ENCODE measurements around the gene RMND1. TPM values are rescaled to one million over a fixed set of nuclear protein-coding genes. Genes with fewer than 3 reads are reported as not detected.

Gene RMND1
- total RNA-seq, 1 experiment from 2014 or later: 39.1 TPM

DNA sequence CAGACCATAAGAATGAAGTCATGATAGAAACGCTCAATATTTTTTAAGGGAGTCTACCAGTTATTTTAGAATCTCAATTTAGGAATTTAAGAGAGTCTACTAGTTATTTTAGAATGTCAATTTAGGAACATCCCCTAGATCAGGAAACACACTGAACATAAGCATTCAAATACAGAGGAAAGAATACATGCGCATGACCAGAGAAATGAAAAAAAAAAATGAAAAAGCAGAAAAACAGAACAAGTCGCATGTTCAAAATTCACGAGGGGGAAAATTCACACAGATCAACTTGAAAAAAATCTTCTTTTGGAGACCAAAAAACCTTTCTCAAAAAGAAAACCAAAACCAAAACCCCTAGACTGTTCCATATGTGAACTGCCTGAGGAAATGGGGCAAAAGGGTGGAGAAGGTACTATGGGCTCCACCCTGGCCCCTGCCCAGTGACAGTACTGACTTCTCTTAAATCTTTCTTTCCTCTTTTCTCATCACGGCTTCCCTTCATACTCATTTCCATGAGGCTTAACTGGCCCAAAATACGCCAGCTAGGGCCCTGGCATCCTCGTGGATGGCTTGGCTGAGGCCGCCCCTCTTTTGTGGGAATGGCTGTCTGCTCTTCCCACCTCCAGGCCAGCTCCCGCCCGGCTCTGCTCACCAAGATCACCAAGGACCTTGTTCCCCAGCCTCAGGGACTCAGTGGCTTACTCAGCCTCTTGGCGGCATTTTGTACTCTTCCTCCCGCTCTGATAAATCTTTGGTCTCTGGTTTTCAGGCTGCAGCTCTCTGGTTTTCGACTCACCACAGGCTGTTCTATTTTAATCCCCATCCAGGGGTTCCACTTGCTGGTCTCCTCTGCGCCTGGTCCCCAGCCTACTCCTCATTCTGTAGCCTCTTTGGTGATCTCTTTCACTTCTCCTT lies 71.7 kb downstream of the RMND1 start:
- no peak for DNase-seq
- no peaks in the 10 kb centered on the region for H3K27me3 ChIP-seq (replicated peaks; ENCODE audit: control insufficient read depth, insufficient read depth, low read length)
- H3K27ac Mint-ChIP-seq (ENCODE audit: unreplicated experiment): peak overlapping the region; percentile 37
- H3K4me1 ChIP-seq: no peaks in the 10 kb centered on the region
- ChIA-PET CTCF (no interaction called here), POLR2A (no interaction called here)
- intact Hi-C loops (cut with micrococcal nuclease; ENCODE audit: unreplicated experiment): no loop called here
- no peaks in the 10 kb centered on the region for H3K9me3 ChIP-seq
- H3K36me3 ChIP-seq (ENCODE audit: control insufficient read depth, insufficient read depth, low read length): no peaks in the 10 kb centered on the region
- no peaks in the 10 kb centered on the region for H3K27me3 Mint-ChIP-seq (ENCODE audit: insufficient read depth, unreplicated experiment)
- peaks cover 11% of the 10 kb centered on the region for H3K36me3 Mint-ChIP-seq (ENCODE audit: insufficient read depth, unreplicated experiment)
- peaks cover 10% of the 10 kb centered on the region for H3K4me1 Mint-ChIP-seq (ENCODE audit: low read depth, unreplicated experiment)
- BruUV-seq (replicated peaks): no TSS peak
- TF ChIP-seq, protein P1, sequence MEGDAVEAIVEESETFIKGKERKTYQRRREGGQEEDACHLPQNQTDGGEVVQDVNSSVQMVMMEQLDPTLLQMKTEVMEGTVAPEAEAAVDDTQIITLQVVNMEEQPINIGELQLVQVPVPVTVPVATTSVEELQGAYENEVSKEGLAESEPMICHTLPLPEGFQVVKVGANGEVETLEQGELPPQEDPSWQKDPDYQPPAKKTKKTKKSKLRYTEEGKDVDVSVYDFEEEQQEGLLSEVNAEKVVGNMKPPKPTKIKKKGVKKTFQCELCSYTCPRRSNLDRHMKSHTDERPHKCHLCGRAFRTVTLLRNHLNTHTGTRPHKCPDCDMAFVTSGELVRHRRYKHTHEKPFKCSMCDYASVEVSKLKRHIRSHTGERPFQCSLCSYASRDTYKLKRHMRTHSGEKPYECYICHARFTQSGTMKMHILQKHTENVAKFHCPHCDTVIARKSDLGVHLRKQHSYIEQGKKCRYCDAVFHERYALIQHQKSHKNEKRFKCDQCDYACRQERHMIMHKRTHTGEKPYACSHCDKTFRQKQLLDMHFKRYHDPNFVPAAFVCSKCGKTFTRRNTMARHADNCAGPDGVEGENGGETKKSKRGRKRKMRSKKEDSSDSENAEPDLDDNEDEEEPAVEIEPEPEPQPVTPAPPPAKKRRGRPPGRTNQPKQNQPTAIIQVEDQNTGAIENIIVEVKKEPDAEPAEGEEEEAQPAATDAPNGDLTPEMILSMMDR (IDR thresholded peaks at IDR 0.05; ENCODE audit: insufficient read depth in 1 of 2, low read depth in 1 of 2, low read length in 1 of 2, severe bottlenecking in 1 of 2, unreplicated experiment in 1 of 2): no peak
- H3K4me3 ChIP-seq (ENCODE audit: low read depth, low read length): no peak overlapping the region
- H3K9me3 Mint-ChIP-seq (ENCODE audit: unreplicated experiment): no peaks in the 10 kb centered on the region
- no peak overlapping the region for H3K4me3 Mint-ChIP-seq (ENCODE audit: unreplicated experiment)

DNA sequence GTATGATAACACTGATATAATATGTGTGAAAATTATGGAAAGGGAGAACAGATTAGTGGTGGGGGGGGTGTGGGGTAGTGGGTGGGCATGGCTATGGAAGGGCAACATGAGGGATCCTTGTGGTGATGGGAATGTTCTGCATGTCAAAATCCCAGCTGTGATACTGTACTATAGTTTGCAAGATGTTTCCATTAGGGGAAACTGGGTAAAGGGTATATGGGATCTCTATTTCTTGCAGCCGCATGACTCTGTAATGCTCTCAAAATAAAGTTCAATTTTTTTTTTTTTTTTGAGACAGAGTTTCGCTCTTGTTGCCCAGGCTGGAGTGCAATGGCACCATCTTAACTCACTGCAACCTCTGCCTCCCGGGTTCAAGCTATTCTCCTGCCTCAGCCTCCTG lies 74.8 kb downstream of the RMND1 start:
- POLR2A ChIA-PET: no interaction called here
- Histone ChIP-seq H3K36me3 (ENCODE audit: control insufficient read depth, insufficient read depth, low read length) (no peaks in the 10 kb centered on the region), H3K9me3 (no peaks in the 10 kb centered on the region), H3K4me1 (no peaks in the 10 kb centered on the region), H3K4me3 (ENCODE audit: low read depth, low read length) (no peak overlapping the region), H3K27me3 (replicated peaks; ENCODE audit: control insufficient read depth, insufficient read depth, low read length) (no peaks in the 10 kb centered on the region)
- CTCF ChIA-PET: no interaction called here
- H3K27me3 Mint-ChIP-seq (ENCODE audit: insufficient read depth, unreplicated experiment): no peaks in the 10 kb centered on the region
- TF ChIP-seq, protein P1 (IDR thresholded peaks at IDR 0.05; ENCODE audit: insufficient read depth in 1 of 2, low read depth in 1 of 2, low read length in 1 of 2, severe bottlenecking in 1 of 2, unreplicated experiment in 1 of 2): no peak
- peaks cover 10% of the 10 kb centered on the region for H3K4me1 Mint-ChIP-seq (ENCODE audit: low read depth, unreplicated experiment)
- intact Hi-C loops (cut with micrococcal nuclease; ENCODE audit: unreplicated experiment): no loop called here
- BruUV-seq (replicated peaks): no TSS peak
- no peak for DNase-seq
- H3K36me3 Mint-ChIP-seq (ENCODE audit: insufficient read depth, unreplicated experiment): peaks cover 26% of the 10 kb centered on the region
- H3K4me3 Mint-ChIP-seq (ENCODE audit: unreplicated experiment): no peak overlapping the region
- no peaks in the 10 kb centered on the region for H3K9me3 Mint-ChIP-seq (ENCODE audit: unreplicated experiment)
- H3K27ac Mint-ChIP-seq (ENCODE audit: unreplicated experiment): no peak overlapping the region

DNA sequence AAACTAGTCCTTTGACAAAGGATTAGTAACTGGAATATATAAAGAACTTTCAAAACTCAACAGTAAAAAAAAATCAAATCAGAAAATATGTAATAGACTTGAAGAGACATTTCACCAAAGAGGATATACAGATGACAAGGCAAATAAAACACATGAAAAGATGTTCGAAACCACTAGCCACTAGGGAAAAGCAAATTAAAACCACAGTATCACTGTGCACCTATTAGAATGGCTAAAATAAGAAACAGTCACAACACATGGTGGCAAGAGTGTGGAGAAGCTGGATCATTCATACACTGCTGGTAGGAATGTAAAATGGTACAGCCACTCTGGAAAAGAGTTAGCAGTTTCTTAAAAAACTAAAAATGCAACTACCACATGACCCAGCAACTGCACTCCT lies 75.5 kb downstream of the RMND1 start:
- DNase-seq: no peak
- Mint-ChIP-seq H3K4me1 (ENCODE audit: low read depth, unreplicated experiment) (peaks cover 10% of the 10 kb centered on the region), H3K36me3 (ENCODE audit: insufficient read depth, unreplicated experiment) (peaks cover 29% of the 10 kb centered on the region), H3K27ac (ENCODE audit: unreplicated experiment) (no peak overlapping the region), H3K4me3 (ENCODE audit: unreplicated experiment) (no peak overlapping the region), H3K9me3 (ENCODE audit: unreplicated experiment) (no peaks in the 10 kb centered on the region), H3K27me3 (ENCODE audit: insufficient read depth, unreplicated experiment) (no peaks in the 10 kb centered on the region)
- Histone ChIP-seq H3K4me1 (no peaks in the 10 kb centered on the region), H3K4me3 (ENCODE audit: low read depth, low read length) (no peak overlapping the region), H3K27me3 (replicated peaks; ENCODE audit: control insufficient read depth, insufficient read depth, low read length) (no peaks in the 10 kb centered on the region), H3K36me3 (ENCODE audit: control insufficient read depth, insufficient read depth, low read length) (no peaks in the 10 kb centered on the region), H3K9me3 (no peaks in the 10 kb centered on the region)
- TF ChIP-seq, protein P1 (IDR thresholded peaks at IDR 0.05; ENCODE audit: insufficient read depth in 1 of 2, low read depth in 1 of 2, low read length in 1 of 2, severe bottlenecking in 1 of 2, unreplicated experiment in 1 of 2): no peak
- BruUV-seq (replicated peaks): no TSS peak
- intact Hi-C loops (cut with micrococcal nuclease; ENCODE audit: unreplicated experiment): no loop called here
- ChIA-PET CTCF (no interaction called here), POLR2A (no interaction called here)

Measured in Caco-2 (cell line).